ENCODE measurements around the gene MPZL3.

The MPZL3 gene

DNA sequence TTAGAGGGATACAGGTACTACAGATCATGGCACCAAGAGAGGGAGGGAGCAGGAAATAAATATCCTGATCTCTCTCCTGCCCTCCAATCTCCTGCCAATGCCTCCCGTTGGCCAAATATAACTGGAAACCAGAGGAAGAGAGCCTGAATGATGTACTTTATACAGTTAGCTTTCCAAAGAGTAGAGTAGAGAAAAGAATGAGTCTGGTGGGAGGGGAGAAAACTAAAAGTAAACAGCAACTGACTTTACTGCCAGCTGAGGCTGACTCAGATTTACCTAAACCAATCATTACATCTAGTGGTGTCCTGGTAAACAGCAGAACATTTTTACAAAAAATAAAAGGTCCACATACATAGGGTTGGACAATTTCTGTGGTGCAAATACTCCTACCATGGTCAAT lies 5.1 kb downstream of the MPZL3 start:
- H3K4me2 ChIP-seq (ENCODE audit: low read length) = no peak overlapping the region
- H3K4me1 ChIP-seq = peaks cover 4% of the 10 kb centered on the region
- no peaks in the 10 kb centered on the region for H3K79me2 ChIP-seq
- H3K4me3 ChIP-seq (ENCODE audit: low read depth, low read length) = no peak overlapping the region
- H3K27me3 ChIP-seq (ENCODE audit: control insufficient read depth, insufficient read depth, low read length) = no peaks in the 10 kb centered on the region
- H3K27ac ChIP-seq = no peak overlapping the region
- H3K36me3 ChIP-seq (ENCODE audit: control insufficient read depth, insufficient read depth, low read length) = no peaks in the 10 kb centered on the region
- TF ChIP-seq, protein P1, sequence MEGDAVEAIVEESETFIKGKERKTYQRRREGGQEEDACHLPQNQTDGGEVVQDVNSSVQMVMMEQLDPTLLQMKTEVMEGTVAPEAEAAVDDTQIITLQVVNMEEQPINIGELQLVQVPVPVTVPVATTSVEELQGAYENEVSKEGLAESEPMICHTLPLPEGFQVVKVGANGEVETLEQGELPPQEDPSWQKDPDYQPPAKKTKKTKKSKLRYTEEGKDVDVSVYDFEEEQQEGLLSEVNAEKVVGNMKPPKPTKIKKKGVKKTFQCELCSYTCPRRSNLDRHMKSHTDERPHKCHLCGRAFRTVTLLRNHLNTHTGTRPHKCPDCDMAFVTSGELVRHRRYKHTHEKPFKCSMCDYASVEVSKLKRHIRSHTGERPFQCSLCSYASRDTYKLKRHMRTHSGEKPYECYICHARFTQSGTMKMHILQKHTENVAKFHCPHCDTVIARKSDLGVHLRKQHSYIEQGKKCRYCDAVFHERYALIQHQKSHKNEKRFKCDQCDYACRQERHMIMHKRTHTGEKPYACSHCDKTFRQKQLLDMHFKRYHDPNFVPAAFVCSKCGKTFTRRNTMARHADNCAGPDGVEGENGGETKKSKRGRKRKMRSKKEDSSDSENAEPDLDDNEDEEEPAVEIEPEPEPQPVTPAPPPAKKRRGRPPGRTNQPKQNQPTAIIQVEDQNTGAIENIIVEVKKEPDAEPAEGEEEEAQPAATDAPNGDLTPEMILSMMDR (IDR thresholded peaks at IDR 0.05) = no peak
- no peak overlapping the region for H3K9ac ChIP-seq
- no peaks in the 10 kb centered on the region for H3K9me3 ChIP-seq (ENCODE audit: control insufficient read depth, low read length)
- no peak overlapping the region for H2AFZ ChIP-seq

DNA sequence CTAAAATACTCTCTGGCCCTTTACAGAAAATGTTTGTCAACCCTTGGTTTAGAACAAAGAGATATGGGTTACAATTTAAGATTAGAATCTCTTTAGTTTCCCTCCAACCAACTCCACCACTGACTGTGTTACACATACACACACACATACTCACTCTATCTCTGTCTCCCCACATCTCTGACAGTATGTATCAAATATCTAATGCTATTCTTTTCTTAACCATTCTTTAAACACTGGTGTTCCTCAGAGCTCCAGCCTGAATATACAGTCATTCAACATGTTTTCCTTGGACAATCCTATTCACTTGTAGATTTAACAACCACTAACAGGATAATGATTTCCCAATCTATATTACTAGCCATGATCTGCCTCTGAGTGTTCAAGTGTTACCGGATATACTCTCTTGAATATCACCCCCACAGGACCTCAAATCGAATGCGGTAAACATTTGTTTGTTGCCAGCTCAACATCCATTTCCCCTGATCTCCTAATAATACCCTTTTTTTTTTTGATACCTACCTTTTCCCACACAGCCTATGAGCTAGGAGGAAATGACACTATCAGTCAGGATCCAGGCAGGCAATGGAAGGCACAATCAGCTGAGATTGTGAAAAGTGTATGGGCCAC lies 6.1 kb downstream of the MPZL3 start:
- TF ChIP-seq, protein P1 (IDR thresholded peaks at IDR 0.05) = no peak
- Histone ChIP-seq H3K4me3 (ENCODE audit: low read depth, low read length) (no peak overlapping the region), H3K27me3 (ENCODE audit: control insufficient read depth, insufficient read depth, low read length) (no peaks in the 10 kb centered on the region), H3K79me2 (no peaks in the 10 kb centered on the region), H3K4me1 (peaks cover 6% of the 10 kb centered on the region), H2AFZ (no peak overlapping the region), H3K36me3 (ENCODE audit: control insufficient read depth, insufficient read depth, low read length) (no peaks in the 10 kb centered on the region), H3K27ac (no peak overlapping the region), H3K4me2 (ENCODE audit: low read length) (no peak overlapping the region), H3K9ac (no peak overlapping the region), H3K9me3 (ENCODE audit: control insufficient read depth, low read length) (no peaks in the 10 kb centered on the region)

DNA sequence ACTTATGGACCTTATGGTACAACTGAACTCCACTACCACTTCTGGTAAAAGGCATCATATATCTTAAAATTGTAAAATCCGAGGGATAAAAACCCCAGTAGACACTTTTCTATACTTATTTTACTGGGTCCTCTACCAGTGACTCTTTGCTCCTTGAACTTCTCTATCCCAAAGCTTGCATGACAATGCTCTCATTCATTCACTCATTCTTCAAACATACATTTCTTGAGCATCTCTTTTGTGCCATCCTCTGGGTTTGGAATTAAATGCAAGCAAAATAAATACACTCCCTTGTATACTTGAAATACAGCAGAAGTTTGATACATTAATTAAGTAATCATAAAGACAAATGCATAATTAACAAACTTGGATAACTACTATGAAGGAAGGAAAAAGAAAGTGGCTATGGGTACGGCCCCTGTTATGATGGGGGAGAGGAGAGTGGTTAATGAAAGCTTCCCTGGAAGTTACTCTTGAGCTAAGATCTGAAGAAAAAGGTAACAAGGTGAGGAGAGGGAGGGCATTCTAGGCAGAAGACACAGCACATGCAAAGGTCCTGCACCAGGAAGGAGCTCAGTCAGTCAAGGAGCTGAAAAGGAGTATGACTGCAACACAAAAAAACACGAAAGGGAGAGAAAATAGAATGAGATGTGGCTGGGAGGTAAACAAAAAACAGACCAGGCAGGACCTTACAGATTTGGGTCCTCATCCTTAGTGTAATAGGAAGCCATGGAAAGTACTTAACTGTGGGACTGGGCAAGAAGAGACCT lies 8.0 kb downstream of the MPZL3 start:
- no peaks in the 10 kb centered on the region for H3K27me3 ChIP-seq (ENCODE audit: control insufficient read depth, insufficient read depth, low read length)
- TF ChIP-seq, protein P1 (IDR thresholded peaks at IDR 0.05) = no peak
- no peaks in the 10 kb centered on the region for H3K79me2 ChIP-seq
- peaks cover 4% of the 10 kb centered on the region for H3K4me1 ChIP-seq
- no peaks in the 10 kb centered on the region for H3K36me3 ChIP-seq (ENCODE audit: control insufficient read depth, insufficient read depth, low read length)
- no peak overlapping the region for H3K4me3 ChIP-seq (ENCODE audit: low read depth, low read length)
- no peak overlapping the region for H3K27ac ChIP-seq
- H3K9me3 ChIP-seq (ENCODE audit: control insufficient read depth, low read length) = no peaks in the 10 kb centered on the region
- no peak overlapping the region for H2AFZ ChIP-seq
- no peak overlapping the region for H3K9ac ChIP-seq
- H3K4me2 ChIP-seq (ENCODE audit: low read length) = no peak overlapping the region

DNA sequence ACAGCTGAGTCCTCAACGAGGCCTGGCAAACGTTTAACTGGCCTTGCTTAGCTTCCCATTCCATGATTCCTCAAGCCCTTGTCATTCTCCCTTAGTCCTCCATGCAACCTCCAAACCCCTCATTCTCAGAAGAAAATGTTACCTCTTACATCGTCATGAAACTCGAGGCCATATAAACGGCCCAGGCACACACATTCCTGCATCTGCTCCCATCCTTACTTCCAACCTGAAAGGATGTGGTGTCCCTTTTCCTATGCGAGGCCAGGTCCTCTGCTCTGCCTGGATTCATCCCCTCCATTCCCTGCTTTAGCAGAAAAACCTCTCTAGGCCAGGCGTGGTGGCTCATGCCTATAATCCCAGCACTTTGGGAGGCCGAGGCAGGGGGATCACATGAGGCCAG lies 9.0 kb downstream of the MPZL3 start:
- no peaks in the 10 kb centered on the region for H3K9me3 ChIP-seq (ENCODE audit: control insufficient read depth, low read length)
- no peak overlapping the region for H2AFZ ChIP-seq
- no peak overlapping the region for H3K9ac ChIP-seq
- no peak overlapping the region for H3K27ac ChIP-seq
- H3K27me3 ChIP-seq (ENCODE audit: control insufficient read depth, insufficient read depth, low read length) = no peaks in the 10 kb centered on the region
- peaks cover 2% of the 10 kb centered on the region for H3K4me1 ChIP-seq
- no peak overlapping the region for H3K4me2 ChIP-seq (ENCODE audit: low read length)
- H3K79me2 ChIP-seq = no peaks in the 10 kb centered on the region
- H3K36me3 ChIP-seq (ENCODE audit: control insufficient read depth, insufficient read depth, low read length) = no peaks in the 10 kb centered on the region
- H3K4me3 ChIP-seq (ENCODE audit: low read depth, low read length) = no peak overlapping the region
- TF ChIP-seq, protein P1 (IDR thresholded peaks at IDR 0.05) = no peak

DNA sequence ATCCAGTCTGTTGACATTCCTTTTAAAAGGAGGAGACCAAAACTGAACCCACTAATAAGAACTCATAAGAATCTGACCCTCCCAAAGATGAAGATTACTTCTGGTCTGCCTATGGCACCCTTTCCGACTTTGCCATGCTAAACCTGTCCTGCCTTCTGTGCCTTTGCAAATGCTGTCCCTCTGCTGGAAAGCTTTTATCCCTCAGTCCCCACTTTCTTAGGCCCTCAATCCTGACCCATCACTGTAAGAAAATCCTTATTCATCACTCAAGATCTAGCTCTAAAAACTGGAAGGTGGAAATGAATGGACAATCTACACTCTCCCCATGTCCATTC lies 10.4 kb downstream of the MPZL3 start:
- no peak overlapping the region for H3K9ac ChIP-seq

More for the DNA sequence above, 10.4 kb downstream of the MPZL3 start:
- H3K9me3 ChIP-seq (ENCODE audit: control insufficient read depth, low read length) = no peaks in the 10 kb centered on the region
- H3K4me3 ChIP-seq (ENCODE audit: low read depth, low read length) = no peak overlapping the region
- H3K4me2 ChIP-seq (ENCODE audit: low read length) = no peak overlapping the region
- peaks cover 2% of the 10 kb centered on the region for H3K4me1 ChIP-seq
- H3K27me3 ChIP-seq (ENCODE audit: control insufficient read depth, insufficient read depth, low read length) = no peaks in the 10 kb centered on the region
- no peaks in the 10 kb centered on the region for H3K36me3 ChIP-seq (ENCODE audit: control insufficient read depth, insufficient read depth, low read length)
- TF ChIP-seq, protein P1 (IDR thresholded peaks at IDR 0.05) = no peak
- no peaks in the 10 kb centered on the region for H3K79me2 ChIP-seq
- H2AFZ ChIP-seq = no peak overlapping the region
- peak overlapping the region; percentile 69 for H3K27ac ChIP-seq
